ENCODE data around the gene SYNGR2.

Gene SYNGR2

DNA sequence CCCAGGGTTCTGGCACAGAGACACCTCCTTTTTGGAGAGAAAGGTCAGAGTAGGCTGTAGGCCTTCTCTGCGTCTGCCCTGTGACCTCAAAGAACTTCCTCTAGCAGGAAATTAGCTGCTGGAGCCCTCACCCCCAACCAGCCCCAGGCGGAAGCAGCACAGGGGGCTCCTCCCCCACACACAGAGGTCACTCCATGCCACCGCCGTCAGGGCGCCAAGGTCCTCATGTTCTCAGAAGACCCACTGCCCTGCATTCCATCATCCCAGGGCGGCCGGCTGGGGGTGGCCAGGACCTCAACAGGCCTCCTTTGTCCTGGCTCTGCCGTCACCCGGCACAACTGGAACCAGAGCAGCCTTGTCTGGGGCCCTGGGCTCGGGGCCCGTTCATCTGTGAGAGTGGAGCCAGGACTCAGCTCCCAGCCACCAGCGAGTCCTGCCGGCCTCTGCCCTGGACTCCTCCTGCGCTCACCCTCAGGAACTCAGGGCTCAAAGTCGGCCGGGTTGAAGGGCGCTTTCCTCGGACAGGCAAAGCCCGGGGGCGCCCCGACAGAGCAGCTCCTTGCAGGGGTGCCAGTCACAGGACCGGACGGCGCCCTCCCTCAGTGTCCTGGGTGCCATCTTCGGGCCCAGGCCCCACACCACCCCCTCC is 41.0 kb upstream of the SYNGR2 start:
- TF ChIP-seq ZBTB20 (tag by site-specific recombination; IDR thresholded peaks at IDR 0.05) (peak; percentile 17; the same call in 1 of the 2 replicates), GLIS2 (tag by site-specific recombination; IDR thresholded peaks at IDR 0.05) (peak; percentile 25), ZNF560 (tag by site-specific recombination; IDR thresholded peaks at IDR 0.05; ENCODE audit: borderline replicate concordance) (no peak), ZBTB21 (tag by site-specific recombination; IDR thresholded peaks at IDR 0.05) (no peak)
- H3K9me3 ChIP-seq (ENCODE audit: control insufficient read depth, insufficient read depth, low read depth, low read length) = no peaks in the 10 kb centered on the region
- peaks cover 6% of the 10 kb centered on the region; the same call in 1 of the 2 replicates for H3K4me1 ChIP-seq (ENCODE audit: control insufficient read depth, insufficient read depth, low read length)
- CTCF ChIA-PET = interaction anchor here (0.6 to 2.2 kb wide), 11 partner anchors 10 to 1446 kb away, joined by 3 to 13 read pairs (median 3); partner anchors contain the start of genes AFMID and TK1
- no peak overlapping the region; the same call in 1 of the 2 replicates for H3K27ac ChIP-seq (ENCODE audit: extremely low read depth, low read depth, low read length)
- POLR2A ChIA-PET = interaction anchor here (0.5 to 2.1 kb wide), 3 partner anchors 13 to 153 kb away, joined by 5 to 13 read pairs (median 8); no protein-coding TSS in a partner anchor
- H3K4me3 ChIP-seq (ENCODE audit: low read depth, low read length) = no peak overlapping the region
- H3K36me3 ChIP-seq (ENCODE audit: control insufficient read depth in 2 of 2, insufficient read depth in 1 of 2, low read length in 2 of 2) = peaks cover 7 to 18% of the 10 kb centered on the region in 2 experiments; a peak in 2 of 3 replicates

DNA sequence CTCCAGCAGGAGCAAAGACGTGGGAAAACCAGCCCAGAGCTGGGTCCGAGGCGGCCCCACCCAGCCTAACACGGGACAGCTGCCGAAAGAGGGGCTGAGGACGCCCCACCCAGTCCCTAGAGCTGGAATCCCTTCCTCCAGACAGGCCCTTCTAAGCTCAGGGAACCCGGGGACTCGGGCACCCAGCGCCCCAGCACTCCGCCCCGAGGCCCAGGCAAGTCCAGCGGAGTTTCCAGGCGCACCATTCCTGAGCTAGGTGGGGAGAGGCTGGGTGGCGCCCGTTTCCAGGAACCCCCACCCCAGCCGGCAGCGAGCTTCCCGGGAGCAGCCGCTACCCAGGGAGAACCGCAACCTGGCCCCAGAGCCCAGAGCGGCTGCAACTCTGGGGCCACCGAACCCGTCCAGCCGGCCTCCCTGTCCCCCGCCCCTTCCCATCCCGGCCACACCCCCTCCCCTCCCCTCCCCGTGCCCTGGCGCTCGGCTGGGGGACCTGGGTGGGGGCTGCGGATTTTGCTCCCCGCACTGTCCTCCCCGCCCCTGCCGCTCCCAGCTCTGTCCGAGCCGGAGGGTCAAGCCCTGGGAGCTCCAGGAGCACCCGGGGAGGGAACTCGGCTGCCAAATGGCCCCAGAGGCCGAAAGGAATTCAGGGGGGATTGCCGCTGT is 40.4 kb upstream of the SYNGR2 start:
- ChIA-PET POLR2A (interaction anchor here (0.5 to 2.1 kb wide), 6 partner anchors 12 to 154 kb away, joined by 3 to 13 read pairs (median 4); no protein-coding TSS in a partner anchor), CTCF (interaction anchor here (0.6 to 2.2 kb wide), 11 partner anchors 10 to 1447 kb away, joined by 3 to 13 read pairs (median 3); partner anchors contain the start of genes AFMID and TK1)
- peaks cover 6 to 11% of the 10 kb centered on the region in 2 experiments; a peak in 2 of 3 replicates for H3K36me3 ChIP-seq (ENCODE audit: control insufficient read depth in 2 of 2, insufficient read depth in 1 of 2, low read length in 2 of 2)
- peaks cover 6% of the 10 kb centered on the region; the same call in 1 of the 2 replicates for H3K4me1 ChIP-seq (ENCODE audit: control insufficient read depth, insufficient read depth, low read length)
- H3K27ac ChIP-seq (ENCODE audit: extremely low read depth, low read depth, low read length) = peak overlapping the region; percentile 37; the same call in 1 of the 2 replicates
- peak overlapping the region; percentile 62 for H3K4me3 ChIP-seq (ENCODE audit: low read depth, low read length)
- no peaks in the 10 kb centered on the region for H3K9me3 ChIP-seq (ENCODE audit: control insufficient read depth, insufficient read depth, low read depth, low read length)
- TF ChIP-seq ZBTB8A (tag by site-specific recombination; IDR thresholded peaks at IDR 0.05) (0 out of 2 replicates have a peak, but pooled peaks have one; percentile 42), KLF1 (tag by site-specific recombination; IDR thresholded peaks at IDR 0.05) (peak; percentile 96), ZBTB26 (tag by site-specific recombination; optimal IDR thresholded peaks at IDR 0.05) (peak; percentile 1), ZNF654 (tag by site-specific recombination; IDR thresholded peaks at IDR 0.05; ENCODE audit: low read depth) (no peak), SP7 (tag by site-specific recombination; IDR thresholded peaks at IDR 0.05) (no peak), FEZF1 (tag by site-specific recombination; IDR thresholded peaks at IDR 0.05) (peak; percentile 38; the same call in 1 of the 2 replicates), ZNF776 (tag by site-specific recombination; IDR thresholded peaks at IDR 0.05; ENCODE audit: borderline replicate concordance) (no peak), KLF8 (tag by site-specific recombination; IDR thresholded peaks at IDR 0.05) (peak; percentile 15; the same call in 1 of the 2 replicates), ZEB2 (tag by site-specific recombination; IDR thresholded peaks at IDR 0.05) (peak; percentile 8; the same call in 1 of the 2 replicates), ZBTB17 (tag by site-specific recombination; IDR thresholded peaks at IDR 0.05) (peak; percentile 59), ZNF510 (tag by site-specific recombination; IDR thresholded peaks at IDR 0.05; ENCODE audit: insufficient replicate concordance) (no peak)
- TF ChIP-seq, protein P1, sequence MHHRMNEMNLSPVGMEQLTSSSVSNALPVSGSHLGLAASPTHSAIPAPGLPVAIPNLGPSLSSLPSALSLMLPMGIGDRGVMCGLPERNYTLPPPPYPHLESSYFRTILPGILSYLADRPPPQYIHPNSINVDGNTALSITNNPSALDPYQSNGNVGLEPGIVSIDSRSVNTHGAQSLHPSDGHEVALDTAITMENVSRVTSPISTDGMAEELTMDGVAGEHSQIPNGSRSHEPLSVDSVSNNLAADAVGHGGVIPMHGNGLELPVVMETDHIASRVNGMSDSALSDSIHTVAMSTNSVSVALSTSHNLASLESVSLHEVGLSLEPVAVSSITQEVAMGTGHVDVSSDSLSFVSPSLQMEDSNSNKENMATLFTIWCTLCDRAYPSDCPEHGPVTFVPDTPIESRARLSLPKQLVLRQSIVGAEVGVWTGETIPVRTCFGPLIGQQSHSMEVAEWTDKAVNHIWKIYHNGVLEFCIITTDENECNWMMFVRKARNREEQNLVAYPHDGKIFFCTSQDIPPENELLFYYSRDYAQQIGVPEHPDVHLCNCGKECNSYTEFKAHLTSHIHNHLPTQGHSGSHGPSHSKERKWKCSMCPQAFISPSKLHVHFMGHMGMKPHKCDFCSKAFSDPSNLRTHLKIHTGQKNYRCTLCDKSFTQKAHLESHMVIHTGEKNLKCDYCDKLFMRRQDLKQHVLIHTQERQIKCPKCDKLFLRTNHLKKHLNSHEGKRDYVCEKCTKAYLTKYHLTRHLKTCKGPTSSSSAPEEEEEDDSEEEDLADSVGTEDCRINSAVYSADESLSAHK (tag by site-specific recombination; IDR thresholded peaks at IDR 0.05) = peak; percentile 100
- TF ChIP-seq, protein P2, sequence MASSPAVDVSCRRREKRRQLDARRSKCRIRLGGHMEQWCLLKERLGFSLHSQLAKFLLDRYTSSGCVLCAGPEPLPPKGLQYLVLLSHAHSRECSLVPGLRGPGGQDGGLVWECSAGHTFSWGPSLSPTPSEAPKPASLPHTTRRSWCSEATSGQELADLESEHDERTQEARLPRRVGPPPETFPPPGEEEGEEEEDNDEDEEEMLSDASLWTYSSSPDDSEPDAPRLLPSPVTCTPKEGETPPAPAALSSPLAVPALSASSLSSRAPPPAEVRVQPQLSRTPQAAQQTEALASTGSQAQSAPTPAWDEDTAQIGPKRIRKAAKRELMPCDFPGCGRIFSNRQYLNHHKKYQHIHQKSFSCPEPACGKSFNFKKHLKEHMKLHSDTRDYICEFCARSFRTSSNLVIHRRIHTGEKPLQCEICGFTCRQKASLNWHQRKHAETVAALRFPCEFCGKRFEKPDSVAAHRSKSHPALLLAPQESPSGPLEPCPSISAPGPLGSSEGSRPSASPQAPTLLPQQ (tag by site-specific recombination; IDR thresholded peaks at IDR 0.05) = no peak
- TF ChIP-seq, protein P3, sequence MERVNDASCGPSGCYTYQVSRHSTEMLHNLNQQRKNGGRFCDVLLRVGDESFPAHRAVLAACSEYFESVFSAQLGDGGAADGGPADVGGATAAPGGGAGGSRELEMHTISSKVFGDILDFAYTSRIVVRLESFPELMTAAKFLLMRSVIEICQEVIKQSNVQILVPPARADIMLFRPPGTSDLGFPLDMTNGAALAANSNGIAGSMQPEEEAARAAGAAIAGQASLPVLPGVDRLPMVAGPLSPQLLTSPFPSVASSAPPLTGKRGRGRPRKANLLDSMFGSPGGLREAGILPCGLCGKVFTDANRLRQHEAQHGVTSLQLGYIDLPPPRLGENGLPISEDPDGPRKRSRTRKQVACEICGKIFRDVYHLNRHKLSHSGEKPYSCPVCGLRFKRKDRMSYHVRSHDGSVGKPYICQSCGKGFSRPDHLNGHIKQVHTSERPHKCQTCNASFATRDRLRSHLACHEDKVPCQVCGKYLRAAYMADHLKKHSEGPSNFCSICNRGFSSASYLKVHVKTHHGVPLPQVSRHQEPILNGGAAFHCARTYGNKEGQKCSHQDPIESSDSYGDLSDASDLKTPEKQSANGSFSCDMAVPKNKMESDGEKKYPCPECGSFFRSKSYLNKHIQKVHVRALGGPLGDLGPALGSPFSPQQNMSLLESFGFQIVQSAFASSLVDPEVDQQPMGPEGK (tag by site-specific recombination; IDR thresholded peaks at IDR 0.05) = 0 out of 2 replicates have a peak, but pooled peaks have one; percentile 8
- TF ChIP-seq, protein P4, sequence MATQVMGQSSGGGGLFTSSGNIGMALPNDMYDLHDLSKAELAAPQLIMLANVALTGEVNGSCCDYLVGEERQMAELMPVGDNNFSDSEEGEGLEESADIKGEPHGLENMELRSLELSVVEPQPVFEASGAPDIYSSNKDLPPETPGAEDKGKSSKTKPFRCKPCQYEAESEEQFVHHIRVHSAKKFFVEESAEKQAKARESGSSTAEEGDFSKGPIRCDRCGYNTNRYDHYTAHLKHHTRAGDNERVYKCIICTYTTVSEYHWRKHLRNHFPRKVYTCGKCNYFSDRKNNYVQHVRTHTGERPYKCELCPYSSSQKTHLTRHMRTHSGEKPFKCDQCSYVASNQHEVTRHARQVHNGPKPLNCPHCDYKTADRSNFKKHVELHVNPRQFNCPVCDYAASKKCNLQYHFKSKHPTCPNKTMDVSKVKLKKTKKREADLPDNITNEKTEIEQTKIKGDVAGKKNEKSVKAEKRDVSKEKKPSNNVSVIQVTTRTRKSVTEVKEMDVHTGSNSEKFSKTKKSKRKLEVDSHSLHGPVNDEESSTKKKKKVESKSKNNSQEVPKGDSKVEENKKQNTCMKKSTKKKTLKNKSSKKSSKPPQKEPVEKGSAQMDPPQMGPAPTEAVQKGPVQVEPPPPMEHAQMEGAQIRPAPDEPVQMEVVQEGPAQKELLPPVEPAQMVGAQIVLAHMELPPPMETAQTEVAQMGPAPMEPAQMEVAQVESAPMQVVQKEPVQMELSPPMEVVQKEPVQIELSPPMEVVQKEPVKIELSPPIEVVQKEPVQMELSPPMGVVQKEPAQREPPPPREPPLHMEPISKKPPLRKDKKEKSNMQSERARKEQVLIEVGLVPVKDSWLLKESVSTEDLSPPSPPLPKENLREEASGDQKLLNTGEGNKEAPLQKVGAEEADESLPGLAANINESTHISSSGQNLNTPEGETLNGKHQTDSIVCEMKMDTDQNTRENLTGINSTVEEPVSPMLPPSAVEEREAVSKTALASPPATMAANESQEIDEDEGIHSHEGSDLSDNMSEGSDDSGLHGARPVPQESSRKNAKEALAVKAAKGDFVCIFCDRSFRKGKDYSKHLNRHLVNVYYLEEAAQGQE (tag by site-specific recombination; IDR thresholded peaks at IDR 0.05) = no peak

Measured in HEK293 (cell line).